ENCODE results near the gene SEPTIN10.
A peak's percentile ranks its signal among the peaks of the same experiment; 100 is the strongest.
"Not testable (repeated sequence)": the region's sequence is repeated elsewhere in the genome, so short reads cannot be mapped to it uniquely, and the experiment has no call there.

The SEPTIN10 gene

DNA sequence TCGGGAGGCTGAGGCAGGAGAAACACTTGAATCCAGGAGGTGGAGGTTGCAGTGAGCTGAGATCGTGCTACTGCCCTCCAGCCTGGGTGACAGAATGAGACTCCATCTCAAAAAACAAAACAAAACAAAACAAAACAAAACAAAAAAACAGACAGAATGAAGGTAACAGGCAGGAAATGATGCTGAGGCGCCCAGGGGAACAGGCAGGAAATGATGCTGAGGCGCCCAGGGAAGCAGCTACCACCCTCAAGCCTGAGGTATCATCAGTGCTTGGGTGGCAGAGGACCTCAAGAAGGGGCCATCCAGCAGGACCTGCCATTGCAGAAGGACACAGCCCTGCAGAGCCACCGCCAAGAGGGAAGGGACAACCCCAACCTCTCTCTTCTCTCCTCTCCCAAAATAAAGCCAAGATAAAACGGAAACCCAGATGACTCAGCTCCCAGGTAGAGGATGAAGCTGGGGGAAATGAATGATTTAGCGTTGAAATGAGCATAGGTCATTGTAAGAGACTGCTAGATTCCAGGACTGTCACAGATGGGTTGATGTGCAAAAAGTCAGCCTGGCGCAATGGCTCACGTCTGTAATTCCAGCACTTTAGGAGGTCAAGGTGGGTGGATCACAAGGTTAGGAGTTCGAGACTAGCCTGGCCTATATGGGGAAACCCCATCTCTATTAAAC, 19.7 kb upstream of the SEPTIN10 start:
- no peak for DNase-seq

DNA sequence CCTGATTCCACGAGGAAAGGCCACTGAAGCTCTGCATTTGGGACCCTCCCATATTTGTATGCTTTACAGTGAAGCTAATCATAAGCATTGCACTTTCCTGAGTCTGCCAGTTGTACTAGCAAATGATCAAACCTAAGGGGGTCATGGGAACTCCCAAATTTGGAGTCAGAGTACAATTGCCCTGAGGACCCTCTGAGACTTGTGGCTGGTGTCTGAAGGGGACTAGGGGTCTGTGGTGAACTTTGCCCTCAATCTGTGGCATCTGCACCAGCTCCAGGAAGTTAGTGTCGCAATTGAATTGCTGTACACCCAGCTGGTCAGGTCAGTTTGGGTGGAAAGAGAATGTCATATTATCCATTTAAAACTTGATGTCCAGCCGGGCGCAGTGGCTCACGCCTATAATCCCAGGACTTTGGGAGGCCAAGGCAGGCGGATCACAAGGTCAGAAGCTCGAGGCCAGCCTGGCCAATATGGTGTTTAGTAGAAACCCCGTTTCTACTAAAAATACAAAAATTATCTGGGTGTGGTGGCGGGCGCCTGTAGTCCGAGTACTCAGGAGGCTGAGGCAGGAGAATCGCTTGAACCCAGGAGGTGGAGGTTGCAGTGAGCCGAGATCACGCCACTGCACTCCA, 18.5 kb upstream of the SEPTIN10 start:
- DNase-seq, result no peak

DNA sequence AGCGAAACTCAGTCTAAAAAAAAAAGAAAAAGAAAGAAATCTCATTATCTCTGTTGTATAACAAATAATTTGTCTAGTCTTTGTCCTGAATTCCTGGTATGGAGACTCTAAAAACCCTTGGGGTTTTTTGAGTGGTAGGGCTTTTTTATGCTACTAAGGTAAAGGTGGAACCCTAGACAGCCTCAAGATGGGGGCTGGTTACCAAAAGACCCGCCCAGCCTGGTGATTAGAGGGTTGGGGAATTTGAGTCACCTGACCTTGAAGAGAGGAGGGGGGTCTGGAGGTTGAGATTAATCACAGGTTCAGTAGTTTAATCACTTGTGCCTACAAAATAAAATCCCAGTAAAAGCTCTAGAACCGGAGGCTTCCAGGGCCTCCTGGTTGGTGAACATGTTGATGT, 18.0 kb upstream of the SEPTIN10 start:
- no peak for DNase-seq

DNA sequence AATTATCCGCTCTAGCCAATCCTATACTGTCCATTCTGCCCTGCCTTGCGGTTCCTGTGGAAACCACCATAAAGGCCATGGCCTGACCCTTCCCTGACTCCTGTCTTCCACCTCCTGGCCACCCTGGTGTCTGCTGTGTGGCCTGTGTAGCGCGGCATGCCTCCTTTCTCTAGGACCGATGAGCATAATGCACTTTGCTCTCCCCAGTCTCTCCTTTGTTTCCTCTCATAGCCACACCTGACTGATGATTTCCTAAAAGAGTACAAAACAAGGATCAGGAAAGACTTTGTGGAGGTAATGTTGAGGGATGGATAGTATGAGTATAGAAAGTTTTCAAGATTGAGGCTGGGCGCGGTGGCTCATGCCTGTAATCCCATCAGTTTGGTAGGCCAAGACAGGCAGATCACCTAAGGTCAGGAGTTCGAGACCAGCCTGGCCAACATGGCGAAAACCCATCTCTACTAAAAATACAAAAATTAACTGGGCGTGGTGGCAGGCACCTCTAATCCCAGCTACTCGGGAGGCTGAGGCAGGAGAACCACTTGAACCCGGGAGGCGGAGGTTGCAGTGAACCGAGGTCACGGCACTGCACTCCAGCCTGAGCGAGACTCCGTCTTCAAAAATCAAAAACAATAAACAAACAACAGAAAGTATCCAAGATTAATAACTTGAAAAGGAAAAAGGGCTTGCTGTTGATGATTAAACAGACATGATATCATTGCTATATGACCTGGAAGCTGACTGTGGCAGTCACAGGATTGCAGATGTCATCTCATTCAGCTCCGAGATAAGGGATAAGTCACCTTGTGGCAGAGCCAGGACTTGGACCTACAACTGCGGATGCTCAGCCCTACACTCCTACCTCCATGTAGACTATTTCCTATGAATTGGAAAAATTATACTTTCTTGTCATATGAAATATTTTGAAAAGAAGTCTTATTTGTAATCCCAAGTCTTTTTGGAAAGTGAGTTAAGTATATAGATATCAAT, 17.0 kb upstream of the SEPTIN10 start:
- no peak for DNase-seq

DNA sequence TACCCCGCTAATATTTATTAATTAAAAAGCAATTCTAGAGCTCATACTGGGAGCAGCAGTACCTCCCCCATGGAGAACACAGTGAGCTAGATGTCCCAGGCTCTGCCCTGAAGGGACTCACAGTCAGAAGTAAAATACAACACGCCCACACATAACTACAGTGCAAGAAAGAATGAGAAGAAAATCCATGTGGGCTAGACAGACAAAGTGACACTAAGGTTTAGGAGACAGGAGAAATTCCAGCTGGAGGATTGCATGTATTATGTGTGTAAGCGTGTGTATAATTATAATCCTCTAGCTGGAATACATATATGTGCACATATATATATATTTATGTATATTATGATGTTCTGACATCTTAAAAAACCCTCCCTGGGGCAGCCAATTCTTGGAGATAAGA, 16.1 kb upstream of the SEPTIN10 start:
- no peak for DNase-seq

DNA sequence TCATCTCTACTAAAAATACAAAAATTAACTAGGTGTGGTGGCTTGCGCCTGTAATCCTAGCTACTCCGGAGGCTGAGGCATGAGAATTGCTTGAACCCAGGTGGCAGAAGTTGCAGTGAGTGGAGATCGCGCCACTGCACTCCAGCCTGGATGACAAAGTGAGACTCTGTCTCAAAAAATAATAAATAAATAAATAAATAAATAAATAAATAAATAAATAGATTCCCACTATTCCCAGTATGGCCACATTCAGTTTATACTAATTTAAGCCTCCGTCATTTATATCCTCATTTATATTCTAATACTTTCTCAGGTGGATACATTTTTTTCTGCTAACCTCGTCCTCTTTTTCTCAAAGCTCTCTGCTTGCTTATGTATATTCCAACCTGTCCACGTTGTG, 14.6 kb upstream of the SEPTIN10 start:
- not testable (repeated sequence) for DNase-seq

DNA sequence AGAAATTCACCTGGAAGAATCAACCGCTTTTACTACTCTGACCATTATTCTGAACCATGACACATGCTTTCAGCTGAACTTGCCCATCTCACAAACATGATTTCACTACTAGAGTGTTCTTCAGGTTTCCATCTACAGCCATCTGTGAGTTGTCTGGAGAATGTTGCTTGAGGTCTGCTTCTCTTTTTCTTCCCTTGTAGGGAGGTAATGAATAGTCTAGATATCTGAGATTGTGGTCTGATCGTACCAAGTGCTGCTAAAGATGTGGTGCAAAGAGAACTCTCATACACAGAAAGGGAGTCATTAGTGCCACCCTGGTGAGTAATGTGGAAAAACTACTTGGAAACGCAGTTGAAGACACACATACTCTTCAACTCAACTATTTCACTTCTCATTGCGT, 10.6 kb upstream of the SEPTIN10 start:
- no peak for DNase-seq

DNA sequence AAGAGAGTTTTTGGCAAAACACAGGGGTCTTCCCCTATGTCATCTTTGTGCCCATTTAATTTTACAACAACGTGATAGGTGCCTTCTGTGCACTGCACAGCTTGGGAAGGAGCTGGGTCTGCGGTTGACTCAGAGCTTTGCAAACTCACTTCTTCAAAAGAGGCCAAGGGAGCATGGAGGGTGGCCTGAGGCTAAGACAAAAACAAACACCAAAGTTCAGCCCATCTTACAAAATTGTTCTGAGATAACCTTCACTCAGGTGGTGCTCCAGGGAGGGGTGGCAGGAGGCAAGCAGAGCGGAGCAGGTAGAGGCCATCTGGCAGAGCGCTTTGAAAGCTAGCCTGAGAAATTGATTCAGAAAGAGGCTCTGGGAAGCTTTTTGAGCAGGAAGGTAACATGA, 10.2 kb upstream of the SEPTIN10 start:
- no peak for DNase-seq

DNA sequence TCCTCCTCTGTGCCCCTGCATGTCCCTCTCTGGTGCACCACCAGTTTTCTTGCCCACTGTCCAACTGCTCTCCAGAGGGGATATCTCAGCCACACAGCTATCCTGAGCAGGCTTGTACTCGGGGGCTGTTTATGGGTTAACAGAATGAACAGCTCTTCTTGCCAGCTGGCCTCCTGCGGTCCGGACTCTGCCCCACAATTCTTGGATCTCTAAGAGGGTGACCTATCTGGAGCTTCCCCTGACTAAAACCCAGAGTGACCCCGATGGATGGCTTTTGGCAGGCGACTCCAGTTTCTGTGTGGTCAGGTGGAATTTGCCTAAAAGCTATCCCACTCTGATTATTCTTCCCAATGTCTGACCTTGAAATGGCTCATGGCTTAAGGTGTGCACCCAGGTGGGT, 9.5 kb upstream of the SEPTIN10 start:
- no peak for DNase-seq

DNA sequence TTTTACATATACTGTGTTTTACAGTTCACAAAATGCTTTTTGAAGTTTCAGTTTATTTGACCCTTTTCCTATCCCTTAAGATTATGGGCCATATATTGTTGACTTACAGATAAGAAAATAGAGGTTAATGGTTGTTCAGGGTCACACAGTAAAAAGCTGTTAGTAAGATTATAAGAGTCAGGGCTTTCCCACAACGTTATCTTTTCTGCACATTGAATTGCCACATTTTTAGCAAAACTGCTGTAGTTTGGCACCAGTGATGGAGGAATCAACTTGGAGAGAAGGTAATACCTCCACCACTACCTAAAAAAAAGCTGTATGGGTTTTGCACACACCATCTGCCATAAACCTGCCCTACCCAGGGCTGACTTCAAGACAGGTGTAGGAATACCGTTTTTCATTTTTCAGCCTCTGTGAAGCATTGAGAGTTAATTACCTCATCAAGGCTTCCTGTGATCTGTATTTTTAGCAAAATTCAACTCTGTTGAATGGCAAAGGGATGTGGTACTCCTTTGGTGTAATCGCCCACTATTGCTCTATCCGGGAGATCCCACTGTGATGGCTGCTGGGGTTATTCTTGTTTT, 5.4 kb upstream of the SEPTIN10 start:
- DNase-seq, result no peak

DNA sequence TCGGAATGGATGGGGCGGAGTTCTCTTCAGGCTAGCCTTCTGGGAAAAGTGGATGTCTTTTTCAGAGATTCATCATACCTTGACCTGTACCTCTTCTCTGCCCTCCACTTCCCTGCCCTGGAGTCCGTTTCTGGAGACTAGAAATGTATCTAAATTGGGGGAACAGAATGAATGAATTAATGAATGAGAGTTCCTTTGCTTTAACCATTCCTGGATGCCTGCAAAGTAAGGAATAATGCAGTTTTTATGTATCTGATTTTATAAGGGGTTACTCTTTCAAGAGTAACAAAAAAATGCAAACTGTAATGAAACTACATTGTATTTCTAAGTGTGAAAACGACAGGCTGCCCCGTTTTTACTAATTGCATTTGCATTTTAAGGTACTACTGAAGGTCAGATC, 2.4 kb upstream of the SEPTIN10 start:
- DNase-seq, result no peak

DNA sequence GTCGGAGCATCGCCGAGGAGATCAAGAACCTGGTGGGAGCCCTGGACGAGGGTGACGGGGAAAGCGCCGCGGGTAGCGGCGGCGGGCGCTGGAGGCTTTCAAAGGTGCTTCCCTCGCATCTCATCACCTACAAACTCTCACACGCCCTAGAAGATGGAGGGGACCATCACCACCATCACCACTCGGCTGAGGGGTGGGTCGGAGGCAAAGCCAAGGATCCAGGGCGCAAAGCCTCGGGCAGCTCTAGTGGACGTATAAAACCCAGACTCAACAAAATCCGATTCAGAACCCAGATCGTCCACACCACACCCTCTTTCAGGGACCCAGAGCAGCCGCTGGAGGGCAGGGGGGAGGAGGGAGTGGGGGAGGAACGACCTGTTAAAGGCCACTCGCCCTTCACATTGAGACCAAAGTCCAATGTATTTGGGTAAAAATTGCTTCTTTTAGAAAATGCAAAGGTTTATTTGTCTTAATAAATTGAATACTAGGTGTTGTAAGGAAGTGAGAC, 1.9 kb upstream of the SEPTIN10 start:
- no peak for DNase-seq

DNA sequence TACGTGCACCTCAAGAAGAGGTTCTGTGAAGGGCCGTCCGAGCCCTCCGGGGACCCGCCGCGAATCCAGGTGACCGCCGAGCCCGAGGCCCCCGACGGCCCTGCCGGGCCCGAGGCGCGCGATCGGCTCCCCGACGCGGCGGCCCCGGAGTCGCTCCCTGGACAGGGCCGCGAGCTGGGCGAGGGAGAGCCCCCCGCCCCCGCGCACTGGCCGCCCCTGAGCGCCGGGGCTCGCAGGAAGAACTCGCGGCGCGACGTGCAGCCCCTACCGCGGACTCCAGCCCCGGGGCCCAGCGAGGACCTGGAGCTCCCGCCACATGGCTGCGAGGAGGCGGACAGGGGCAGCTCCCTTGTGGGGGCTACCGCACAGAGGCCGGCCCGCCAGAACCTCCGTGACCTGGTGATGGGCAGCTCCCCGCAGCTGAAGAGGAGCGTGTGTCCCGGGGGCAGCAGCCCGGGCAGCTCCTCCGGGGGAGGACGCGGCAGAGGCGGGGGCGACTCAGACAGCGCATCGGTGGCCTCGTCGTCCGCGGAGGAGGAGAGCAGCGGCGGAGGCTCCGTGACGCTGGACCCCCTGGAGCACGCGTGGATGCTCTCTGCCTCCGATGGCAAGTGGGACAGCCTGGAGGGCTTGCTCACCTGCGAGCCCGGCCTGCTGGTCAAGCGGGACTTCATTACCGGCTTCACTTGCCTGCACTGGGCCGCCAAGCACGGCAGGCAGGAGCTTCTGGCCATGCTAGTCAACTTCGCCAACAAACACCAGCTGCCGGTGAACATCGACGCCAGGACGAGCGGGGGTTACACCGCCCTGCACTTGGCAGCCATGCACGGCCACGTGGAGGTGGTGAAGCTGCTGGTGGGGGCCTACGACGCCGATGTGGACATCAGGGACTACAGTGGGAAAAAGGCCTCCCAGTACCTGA, 1.2 kb upstream of the SEPTIN10 start:
- peak in 1 of 2 donors; percentile 5 for DNase-seq

DNA sequence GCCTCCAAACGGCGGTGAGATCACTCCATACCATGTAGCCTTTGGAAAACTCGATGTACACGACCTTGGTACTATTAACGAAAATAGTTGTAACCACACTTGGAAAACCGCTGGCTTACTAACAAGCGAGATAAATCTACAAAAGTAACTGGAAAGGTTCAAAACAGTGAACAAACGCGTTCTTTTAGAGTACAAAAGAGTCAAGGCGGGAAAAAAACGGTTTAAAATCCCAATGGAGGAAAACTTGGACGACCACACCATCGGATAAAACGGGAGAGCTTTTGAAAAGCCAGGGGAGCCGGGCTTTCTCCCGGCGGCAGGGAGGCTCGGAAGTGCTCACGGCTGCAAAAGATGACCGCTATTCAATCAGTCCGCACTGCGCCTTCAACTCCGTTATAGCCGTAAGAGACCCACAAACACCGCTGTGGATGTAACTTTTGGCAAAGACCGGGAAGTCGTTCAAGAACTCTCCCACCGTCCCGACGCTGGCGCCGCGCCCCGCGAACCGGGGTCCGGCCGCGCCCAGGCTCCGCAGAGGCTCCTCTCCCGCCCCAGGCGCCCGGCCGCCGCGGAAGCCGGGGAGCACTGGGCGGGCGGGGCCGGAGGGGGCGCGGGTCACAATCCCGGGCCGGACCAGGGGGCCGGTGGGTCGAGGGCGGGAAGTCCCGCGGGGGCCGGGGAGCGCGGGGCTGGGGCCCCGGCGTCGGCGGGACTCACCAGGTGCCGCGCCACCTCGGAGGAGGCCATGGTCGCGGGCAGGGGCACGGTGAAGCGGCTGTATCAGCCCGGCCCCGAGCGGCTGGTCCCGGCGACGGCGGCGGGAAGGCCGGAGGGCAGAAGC, 465 bp downstream of the SEPTIN10 start:
- DNase-seq, result peak in 1 of 2 donors; percentile 10

DNA sequence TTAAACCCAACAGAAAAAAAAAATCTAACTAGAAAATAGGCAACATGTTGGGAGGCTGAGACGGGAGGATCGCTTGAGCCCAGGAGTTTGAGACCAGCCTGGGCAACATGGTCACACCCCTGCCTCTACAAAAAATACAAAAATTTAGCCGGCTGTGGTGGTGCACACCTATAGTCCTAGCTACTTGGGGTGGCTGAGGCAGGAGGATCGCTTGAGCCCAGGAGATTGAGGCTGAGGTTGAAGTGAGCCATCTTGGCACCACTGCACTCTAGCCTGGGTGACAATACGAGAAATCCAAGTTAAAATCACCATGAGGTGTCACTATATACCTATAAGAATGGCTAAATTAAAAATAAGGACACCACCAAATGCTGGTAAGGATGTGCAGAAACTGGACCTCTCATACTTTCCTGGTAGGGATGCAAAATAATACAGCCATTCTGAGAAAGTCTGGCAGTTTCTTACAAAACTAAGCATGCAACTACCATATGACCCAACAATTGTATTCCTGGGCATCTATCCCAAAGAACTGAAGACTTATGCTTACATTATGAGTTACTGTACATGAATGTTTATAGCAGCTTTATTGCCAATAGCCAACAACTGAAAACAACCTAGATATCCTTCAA, 2.2 kb downstream of the SEPTIN10 start:
- no peak for DNase-seq

DNA sequence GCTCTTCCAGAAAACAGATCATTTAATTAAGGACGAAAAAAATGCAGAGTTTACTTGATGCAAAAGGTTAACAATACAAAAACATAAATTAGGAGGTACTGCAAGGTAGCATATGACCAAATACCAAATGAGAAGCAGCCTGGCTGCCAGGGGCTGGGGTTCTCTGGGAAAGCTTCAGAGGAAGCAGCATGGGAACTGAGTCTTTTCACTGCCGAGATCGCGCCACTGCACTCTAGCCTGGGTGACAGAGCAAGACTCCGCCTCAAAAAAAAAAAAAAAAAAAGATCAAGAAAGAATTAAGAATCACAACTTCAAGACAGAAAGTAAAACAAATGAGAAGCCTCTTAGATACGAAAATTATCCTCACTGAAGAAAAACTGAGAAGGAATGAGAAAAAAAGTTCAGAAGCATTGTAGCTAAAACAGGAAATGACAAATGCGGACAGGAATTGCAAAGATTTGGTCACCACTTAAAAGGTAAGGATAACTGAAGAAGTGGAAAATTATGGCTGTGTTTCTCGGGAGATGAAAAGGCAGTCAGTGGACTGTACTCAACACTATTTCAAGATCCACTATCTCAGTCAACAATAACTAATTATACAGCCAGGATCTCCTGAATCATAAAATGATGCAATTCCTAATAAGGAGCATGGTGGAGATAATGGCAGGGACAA, 4.3 kb downstream of the SEPTIN10 start:
- no peak for DNase-seq

DNA sequence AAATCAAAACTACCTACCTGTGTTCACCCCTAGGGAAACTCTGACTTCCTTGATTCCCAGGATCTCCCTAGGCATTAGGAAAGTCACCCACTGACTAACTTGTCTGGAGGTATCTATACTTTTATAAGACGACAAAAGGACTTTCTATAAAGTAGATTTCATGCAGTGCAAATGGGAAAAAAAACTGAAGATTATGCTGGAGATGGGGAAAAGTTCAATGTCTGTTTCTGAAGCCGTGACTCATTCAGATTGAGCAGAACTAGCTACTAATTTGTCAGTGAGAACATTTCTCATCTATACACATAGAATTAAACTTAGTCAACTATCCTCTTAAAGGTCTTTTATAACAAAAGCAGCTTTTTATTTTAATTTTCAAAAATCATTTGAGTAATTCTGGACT, 6.0 kb downstream of the SEPTIN10 start:
- DNase-seq, result no peak

DNA sequence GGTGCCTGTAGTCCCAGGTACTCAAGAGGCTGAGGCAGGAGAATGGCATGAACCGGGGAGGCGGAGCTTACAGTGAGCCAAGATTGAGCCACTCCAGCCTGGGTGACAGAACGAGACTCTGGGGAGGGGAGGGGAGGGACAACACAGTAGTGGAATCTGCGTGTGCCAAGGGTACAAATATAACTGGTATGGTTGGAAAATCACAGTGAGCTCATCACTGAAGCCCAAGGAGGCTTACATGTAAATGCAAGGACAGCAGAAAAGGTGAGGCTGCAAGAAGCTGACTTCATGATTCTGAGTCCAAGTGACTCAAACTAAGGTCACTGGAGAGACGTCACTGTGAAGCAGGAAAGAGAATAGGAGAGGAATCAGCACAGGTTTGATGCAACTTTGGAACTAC, 9.2 kb downstream of the SEPTIN10 start:
- DNase-seq, result peak in 1 of 2 donors; percentile 3

DNA sequence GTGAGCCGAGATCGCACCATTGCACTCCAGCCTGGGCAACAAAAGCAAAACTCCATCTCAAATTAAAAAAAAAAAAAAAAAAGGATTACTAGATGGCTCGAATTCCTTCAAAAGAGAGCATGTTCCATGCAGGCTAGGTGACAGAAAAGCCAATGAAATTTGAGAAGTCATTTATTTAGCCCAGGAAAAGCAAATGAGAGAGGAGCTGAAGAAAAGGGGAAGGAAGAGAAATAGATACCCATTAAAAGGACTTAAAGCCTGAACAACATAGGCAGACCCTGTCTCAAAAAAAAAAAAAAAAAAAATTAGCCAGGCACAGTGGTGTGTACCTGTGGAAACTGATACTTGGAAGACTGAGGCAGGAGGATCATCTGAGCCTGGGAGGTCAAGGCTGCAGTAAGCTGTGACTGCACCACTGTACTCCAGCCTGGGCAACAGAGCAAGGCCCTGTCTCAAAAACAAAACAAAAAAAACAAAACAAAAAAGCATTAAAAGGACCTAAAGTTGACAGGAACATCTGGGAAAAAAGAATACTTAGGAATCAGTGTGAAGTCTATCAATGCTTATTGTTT, 11.1 kb downstream of the SEPTIN10 start:
- no peak for DNase-seq

DNA sequence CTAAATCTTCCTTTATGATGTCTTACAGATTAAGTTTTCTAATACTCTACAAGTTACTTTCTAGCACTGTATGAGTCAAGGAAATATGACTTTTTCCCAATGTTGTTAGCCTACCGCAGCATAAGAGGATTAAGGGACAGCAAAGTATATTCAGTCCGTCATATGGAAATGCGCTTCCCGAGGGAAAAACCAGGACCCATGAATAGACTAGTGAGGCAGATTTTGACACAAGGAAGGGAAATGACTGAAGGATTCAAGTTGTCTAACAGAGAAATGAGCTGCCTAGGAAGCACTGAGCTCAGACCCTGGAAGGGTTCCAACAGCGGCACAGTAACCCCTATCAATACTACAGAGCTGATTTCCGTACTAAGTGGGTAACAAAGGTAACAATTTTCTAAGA, 12.0 kb downstream of the SEPTIN10 start:
- no peak for DNase-seq

All from stimulated activated CD4-positive, alpha-beta T cell treated with anti-CD3 and anti-CD28 coated beads, Interleukin-2, amount 100 ng/mL, for 24 hours (primary cell).